SKM-1 (cell line): ENCODE results near the gene SLC22A23.
A peak's percentile ranks its signal among the peaks of the same experiment; 100 is the strongest.

Source experiments
- DNase-seq: peaks from one replicate; lab custom pipeline; 2025; ENCODE audit not compliant: unreplicated experiment; lab: John Stamatoyannopoulos, UW

Gene SLC22A23

GRCh38 chr6:3422435-3423070, 34.3 kb downstream of the SLC22A23 start:
- DNase-seq: no peak

DNA sequence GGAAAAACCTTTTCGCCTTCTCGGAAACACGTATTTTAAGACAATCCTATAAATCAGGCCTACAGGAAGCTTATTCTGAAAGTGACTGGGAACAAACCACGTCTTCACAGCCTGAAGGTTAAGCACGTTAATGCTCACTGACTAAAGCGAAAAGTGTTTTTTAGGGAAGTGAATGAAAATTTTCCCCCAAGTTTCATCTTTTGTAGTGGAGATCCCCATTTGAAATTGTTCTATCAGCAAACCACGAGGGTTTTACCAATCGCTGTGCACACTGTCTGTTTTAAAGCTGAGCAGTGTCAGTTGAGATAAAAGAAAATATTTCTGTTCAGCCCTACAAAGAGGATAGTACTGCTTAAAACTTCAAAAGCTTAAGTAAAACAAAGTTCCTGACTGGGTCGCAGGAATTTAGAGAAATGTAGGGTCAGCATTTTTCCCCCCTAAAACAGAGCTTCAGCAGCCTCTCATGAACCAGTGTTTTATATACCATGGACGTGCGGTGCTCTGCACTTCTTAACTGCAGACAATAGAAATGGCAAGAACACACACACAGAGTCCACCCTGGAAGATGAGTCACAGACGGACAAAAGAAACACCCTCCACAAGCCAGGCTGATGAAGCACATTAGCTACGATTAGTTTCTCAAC, 34.9 kb downstream of the SLC22A23 start:
- no peak for DNase-seq

GRCh38 chr6:3421143-3421542, 35.7 kb downstream of the SLC22A23 start:
- DNase-seq: no peak

GRCh38 chr6:3419624-3420272, 37.1 kb downstream of the SLC22A23 start:
- DNase-seq: no peak

DNA sequence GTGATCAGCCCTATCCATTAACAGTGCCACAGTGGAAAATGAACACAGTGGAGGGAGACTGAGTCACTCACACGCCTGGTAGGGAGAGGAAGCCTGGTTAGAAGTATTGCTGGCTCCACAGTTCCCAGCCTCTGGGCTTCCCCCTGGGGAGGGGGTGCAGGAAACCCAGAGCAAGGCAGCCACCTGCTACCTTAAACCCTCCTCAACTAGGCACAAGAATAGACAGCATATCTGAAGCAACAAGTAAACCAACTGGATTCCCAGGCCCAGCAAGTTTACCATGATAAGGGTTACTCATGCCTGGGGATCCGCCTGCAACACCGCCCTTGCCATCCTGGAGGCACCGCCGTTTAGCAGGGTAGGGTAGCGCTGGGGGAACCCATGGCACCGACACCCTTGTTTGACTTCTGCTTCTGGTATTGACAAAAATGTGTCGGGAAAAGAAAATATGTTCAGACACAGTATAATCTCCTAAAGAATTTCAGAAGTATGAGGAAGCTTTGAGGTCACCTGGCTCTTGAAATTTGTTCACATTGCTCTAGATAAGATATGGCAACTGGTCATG, 38.3 kb downstream of the SLC22A23 start:
- DNase-seq: no peak

- DNase-seq: no peak
Measured at GRCh38 chr6:3417473-3417872, 39.4 kb downstream of the SLC22A23 start.

- no peak for DNase-seq
Measured at GRCh38 chr6:3415490-3415889, 41.4 kb downstream of the SLC22A23 start.

DNA sequence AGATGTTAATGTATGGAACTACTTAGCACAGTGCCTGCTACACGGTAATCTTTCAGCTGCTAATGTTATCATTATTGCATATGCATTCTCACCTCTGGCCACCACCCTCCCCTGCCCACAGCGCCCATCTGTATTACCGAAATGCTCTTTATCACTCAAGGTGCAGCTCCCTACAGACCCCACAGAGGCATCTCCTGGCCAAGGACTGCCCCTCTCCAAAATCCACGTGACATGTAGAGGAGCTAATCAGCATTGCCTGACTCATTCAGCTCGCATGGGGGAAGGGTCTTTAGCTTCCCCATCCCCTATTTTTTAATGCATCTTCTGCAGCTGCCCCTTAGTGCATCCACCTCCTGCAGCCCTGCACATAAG, 41.8 kb downstream of the SLC22A23 start:
- no peak for DNase-seq

DNA sequence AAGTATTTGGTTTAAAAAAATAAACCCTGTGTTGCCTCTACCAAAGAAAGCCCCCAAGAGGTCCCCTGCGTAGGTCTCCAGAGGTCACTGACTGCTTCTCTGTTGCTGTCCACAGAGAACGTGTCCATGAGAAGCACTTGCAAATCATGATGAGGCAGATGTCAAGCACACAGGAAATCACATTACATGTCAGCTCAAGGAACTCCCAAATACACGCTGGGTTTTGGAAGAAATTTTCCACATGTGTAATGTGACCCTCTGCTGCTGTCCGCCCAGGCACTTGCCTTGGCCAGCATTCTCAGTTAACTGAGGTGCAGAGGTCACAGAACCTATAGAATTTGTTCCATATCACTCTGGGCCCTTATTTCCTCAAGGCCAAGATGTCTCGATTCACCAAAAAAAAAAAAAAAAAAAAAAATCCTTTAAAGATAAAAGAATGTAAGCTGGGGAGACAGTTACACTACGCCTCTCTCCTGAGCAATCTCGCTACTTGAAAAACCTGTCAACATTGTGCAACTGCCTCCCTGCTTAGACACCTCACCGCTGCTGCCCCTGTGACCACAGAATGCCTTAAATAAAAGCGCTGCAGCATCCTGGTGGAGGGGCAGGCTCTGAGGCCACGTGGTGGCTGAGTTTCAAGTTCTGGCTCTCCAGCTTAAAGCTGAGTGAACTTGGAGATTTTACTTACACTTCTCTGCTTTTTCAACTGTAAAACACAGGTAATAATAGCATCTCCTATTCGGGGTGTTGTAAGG, 42.3 kb downstream of the SLC22A23 start:
- DNase-seq: no peak

GRCh38 chr6:3413592-3413991, 43.3 kb downstream of the SLC22A23 start:
- DNase-seq: no peak

- DNase-seq: no peak
Measured at GRCh38 chr6:3412779-3413500, 43.9 kb downstream of the SLC22A23 start.

DNA sequence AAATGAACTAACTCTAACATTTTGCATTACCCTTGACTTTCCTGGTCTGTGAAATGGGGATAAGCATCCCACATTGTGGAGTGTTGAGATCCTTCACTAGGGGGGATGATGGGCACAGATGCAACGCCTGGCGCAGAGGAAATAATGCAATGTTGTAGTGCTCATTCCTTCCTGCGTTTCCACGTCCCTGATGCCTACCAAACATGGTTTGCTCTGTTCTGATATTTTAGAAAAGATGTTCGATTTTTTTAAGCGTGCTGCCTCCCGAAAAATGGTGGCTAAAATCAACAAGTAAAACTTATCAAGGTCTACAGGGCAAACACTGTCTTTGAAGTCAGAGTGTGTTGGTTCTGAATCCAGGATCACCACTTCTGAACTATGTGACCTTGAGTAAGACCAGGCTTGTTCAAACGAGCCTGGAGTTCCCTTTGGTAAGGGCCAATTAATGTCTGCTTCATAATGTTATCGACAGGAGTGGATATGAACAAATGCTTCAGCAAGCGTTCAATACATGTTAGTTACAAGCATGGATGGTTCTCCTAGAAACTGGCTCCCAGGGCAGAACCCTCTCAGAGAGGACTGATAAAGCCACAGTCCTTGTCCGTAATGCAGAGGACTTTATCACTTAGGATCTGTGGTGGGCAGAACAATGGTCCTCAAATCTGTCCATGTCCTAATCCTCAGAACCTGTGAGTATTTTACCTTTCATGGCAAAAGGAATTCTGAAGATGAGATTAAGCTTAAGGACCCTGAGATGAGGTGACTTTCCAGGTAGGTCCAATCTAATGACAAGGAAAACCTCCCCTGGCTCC, 44.7 kb downstream of the SLC22A23 start:
- no peak for DNase-seq

- DNase-seq: peak; percentile 34
Measured at GRCh38 chr6:3410385-3411360, 46.2 kb downstream of the SLC22A23 start.

GRCh38 chr6:3409699-3410384, 47.0 kb downstream of the SLC22A23 start:
- no peak for DNase-seq

- DNase-seq: no peak
Measured at GRCh38 chr6:3408665-3409064, 48.2 kb downstream of the SLC22A23 start.

- no peak for DNase-seq
Measured at GRCh38 chr6:3407840-3408239, 49.0 kb downstream of the SLC22A23 start.

GRCh38 chr6:3406891-3407809, 49.7 kb downstream of the SLC22A23 start:
- DNase-seq: no peak
